Right renal pelvis (tissue), 4 donors: Measurements from ENCODE around the gene TPH2. TPM values are rescaled to one million over a fixed set of nuclear protein-coding genes. Genes with fewer than 3 reads are reported as not detected.

Source experiments
- DNase-seq, 4 donors: peaks; one replicate each; pipeline ENCODE4 v3.0.0-alpha.2; 2013; ENCODE audit warnings: low read depth in 4 of 4, low spot score in 3 of 4, missing footprints in 1 of 4
- polyA plus RNA-seq, 4 donors: library from polyadenylated mRNA; unstranded; fragments of 120-200 nt; gene quantifications; one replicate each; pipeline ENCODE4 v1.2.1, GENCODE V29; 2013; ENCODE audit not compliant: insufficient read length in 4 of 4

Gene TPH2
- polyA plus RNA-seq, 4 donors = 0.10 to 0.23 TPM; not detected in 2

DNA sequence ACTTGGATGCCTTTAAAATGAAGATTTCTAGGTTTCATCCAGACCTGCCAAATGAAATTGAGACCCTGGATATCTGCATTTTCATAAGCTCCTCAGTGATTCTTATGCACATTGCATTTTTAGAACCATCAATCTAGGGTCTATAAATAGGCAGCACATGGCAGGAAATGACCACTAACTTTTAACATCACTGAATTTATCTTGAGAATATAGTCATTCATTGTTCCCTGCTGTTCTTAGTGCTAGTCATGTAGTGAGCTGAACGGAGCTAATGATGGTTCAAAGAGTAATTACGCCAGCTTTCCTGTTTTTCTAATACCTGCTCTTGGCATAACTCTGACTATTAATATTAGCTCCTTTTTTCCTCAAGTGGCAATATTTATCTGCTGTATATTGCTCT is 91.6 kb downstream of the TPH2 start:
- DNase-seq = no peak

DNA sequence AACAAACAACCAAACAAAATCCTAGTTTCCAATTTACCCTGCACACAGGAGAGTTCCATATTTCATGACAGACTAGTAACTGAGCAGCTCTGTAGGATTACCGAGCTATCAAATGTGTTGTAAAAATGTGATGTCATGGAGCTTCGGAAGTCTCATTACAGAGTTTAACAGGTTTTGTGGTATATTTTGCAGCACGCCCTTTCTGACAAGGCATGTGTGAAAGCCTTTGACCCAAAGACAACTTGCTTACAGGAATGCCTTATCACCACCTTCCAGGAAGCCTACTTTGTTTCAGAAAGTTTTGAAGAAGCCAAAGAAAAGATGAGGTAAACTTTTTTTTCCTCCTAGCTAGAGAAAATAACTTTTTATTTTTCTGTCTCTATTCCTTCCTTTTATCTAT is 92.4 kb downstream of the TPH2 start:
- DNase-seq = no peak

DNA sequence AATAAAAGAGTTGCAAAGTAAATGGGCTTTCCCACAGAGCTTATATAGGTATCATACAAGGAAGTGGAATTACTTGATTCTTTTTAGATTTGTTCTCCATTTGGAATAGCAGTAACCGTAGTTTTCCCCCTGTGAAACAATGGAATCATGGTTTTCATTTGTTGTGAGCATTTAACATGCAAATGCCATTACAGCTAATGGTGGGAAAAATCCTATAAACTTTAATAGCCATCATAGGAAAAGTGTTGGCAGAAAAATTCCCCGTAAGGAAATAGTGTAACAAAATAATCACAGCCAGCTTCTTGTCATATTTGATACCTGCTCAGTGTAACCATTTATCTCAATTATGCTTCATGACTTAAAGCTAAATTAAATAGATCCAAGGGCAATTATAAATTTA is 95.3 kb downstream of the TPH2 start:
- no peak for DNase-seq

DNA sequence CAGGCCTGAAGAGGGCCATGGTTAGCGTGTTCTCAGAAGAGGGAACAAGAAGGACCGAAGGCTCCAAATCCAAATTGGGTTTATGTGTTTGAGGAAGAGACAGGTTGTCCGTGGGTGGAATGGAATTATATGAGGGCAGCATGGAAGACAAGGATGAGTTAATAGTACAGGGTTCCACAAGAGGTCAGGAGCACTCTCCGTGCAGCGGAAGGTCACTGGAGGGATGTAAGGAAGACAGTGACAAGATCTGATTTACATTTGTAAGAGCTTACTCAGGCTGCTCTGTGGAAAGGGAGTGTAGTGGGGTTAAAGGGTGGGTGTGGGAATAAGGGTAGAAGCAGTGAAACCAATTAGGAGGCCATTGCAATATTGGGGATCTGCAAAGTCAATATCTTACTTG is 97.0 kb downstream of the TPH2 start:
- DNase-seq = no peak

- no peak for DNase-seq
Observed at GRCh38 chr12:72036393-72036792, 97.7 kb downstream of the TPH2 start.

DNA sequence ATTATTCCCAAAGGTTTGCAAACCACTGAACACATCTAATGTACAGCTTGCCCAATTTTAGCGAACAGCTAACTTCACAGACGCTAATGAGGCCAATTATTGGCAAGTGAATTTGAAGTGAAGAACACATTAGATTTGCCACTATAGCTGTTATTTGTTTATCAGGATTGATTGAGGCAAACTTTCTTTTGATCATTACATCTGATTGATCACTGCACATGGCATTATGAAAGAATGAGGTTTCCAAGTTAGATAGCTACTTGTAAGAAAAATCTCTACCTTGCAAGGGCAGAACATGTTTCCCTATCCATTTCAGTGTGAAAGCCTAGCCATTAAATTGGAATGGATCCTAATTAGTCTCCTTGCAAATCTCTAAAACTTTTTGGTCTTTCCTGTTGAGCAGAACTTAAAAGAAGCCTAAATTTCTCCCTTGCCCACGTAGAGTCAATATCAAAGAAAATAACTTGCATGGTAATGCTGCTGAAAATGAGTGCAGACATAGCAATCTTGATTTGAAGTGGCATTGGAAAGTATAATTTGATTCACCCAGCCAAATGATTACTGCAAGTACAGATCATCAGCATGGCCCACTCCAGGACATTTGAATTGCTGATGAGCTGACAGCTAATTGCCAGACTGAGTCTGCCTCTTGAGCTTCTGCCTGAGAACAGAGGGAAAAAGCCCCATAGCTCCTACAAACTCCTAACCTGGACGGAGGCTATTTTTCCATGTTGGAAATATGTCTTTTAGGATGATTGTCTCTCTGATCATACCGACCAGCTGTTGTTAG is 98.6 kb downstream of the TPH2 start:
- DNase-seq = no peak

GRCh38 chr12:72041811-72042210 is 103.2 kb downstream of the TPH2 start:
- DNase-seq = no peak

GRCh38 chr12:72053604-72054003 is 115.0 kb downstream of the TPH2 start:
- DNase-seq = no peak

- DNase-seq = no peak
Observed at GRCh38 chr12:72054511-72054910, 115.9 kb downstream of the TPH2 start.

GRCh38 chr12:72057330-72057914 is 118.8 kb downstream of the TPH2 start:
- no peak for DNase-seq

GRCh38 chr12:72063073-72063472 is 124.4 kb downstream of the TPH2 start:
- no peak for DNase-seq

DNA sequence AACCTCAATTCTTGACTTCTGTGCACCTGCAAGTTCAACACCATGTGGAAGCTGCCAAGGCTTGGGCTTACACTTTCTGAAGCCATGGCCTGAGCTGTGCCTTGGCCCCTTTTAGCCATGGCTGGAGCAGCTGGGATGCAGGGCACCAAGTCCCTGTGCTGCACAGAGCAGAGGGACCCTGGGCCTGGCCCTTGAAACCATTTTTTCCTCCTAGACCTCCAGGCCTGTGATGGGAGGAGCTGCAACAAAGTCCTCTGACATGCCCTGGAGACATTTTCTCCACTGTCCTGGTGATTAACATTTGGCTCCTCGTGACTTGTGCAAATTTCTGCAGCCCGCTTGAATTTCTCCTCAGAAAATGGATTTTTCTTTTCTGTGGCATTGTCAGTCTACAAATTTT is 132.4 kb downstream of the TPH2 start:
- DNase-seq = no peak

DNA sequence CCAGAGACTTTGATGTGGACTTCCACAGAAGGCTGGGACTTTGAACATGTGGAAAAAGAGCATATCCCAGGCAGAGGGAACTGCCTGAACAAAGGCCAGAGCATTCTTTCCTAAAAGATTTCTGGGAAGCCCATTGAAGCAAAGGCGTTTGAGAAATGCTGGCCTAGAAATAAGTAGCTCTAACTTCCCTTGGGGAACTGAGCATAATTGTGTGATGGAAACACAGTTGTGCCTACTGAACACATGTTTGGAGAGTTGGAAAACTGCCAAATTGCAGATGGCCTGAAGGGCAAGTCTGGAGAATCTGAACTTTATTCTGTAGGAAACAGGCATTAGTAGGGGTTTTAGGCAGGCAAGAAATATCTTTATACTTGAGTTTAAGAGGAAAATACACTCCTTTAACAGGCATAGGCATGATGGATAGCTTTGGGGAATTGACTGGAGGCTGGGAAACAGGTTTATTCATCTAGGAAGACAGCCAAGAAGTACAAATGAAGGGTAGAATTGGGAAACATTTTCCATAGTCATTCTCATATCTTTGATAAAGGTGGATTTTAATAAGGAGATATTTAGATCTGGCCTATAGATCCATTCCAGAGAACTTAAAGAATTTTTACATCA is 134.1 kb downstream of the TPH2 start:
- DNase-seq = no peak

GRCh38 chr12:72074065-72074464 is 135.4 kb downstream of the TPH2 start:
- DNase-seq = no peak

DNA sequence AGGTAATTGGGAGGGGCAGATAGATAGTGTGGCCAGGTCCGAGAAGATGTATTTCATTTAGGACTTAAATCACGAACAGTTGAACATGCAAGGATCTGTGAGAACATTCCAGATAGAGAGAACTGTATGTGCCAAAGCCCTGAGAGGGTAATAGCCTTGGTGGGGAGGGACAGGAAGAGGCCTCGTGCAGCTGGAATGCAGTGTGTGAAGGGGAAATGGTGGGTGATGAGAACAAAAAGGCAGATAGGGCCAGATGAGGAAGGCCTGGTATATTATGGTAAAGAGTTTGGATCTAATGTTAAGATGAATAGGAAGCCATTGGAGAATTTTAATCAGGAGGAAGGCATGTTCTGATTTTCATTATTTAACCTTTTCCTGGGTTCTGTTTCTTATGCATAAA is 136.3 kb downstream of the TPH2 start:
- no peak for DNase-seq

GRCh38 chr12:72075401-72075800 is 136.8 kb downstream of the TPH2 start:
- DNase-seq = no peak

DNA sequence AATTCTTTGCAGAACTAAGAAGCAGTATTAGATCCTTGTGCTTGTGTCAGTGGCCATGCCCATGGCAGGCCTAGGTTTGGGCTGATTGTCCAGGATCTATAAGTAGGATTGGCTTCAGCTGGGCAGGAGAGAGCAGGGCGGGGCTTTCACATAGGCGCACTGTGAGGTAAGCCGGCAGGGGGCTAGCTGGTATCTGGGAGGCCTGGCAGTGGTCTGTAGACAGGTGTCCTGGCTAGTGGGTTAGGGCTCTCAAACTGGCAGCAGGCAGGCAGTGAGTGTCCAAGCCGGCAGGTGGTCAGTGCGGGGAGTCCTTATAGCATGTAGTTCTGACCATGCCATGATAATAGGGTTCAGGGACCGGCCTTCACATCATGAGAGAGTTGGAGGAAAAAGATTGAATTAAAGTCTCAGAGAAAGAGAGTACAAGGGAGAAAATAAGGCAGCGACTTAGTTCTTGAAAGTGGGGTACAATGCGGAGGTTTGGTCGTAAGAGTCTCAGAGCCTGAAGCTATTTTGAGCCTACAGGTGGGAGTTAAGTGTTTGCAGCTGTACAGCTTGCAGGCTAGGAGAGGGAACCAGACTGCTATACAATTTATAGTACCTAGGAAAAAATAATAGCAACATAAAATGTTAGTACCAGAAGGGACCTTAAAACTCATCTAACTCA is 137.4 kb downstream of the TPH2 start:
- no peak for DNase-seq

DNA sequence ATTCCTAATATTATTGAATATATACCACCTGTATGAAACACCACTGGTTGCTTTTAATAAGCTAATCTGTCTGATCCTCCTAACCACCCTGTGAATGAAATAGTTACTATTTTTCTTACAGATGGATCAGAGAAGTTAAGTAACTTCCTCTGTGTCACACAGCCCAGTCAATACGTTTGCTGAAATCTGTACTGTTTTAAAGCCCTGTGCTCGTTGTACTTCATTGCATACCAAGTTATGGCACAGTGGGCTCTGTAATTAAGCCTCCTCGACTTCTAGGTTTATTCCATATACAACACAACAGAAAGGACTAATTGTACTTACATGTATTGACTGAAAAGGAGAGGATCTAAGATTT is 137.9 kb downstream of the TPH2 start:
- no peak for DNase-seq

- DNase-seq = no peak
Observed at GRCh38 chr12:72077111-72077820, 138.6 kb downstream of the TPH2 start.

- DNase-seq = no peak
Observed at GRCh38 chr12:72081777-72082176, 143.1 kb downstream of the TPH2 start.
